Activated effector memory CD4-positive, alpha-beta T cell treated with Interleukin-2 at 50 U/mL for 16 hours (primary cell): Measurements from ENCODE around the gene NR1D1.

Experiments used
- DNase-seq: peaks from one replicate; pipeline ENCODE4 v3.0.0-alpha.2; 2020

Gene NR1D1

GRCh38 chr17:40095944-40096791 lies 4.2 kb downstream of the NR1D1 start:
- DNase-seq, result peak; percentile 72

- DNase-seq, result no peak
Observed at GRCh38 chr17:40095351-40095943, 4.9 kb downstream of the NR1D1 start.

- DNase-seq, result no peak
Observed at GRCh38 chr17:40094874-40095273, 5.5 kb downstream of the NR1D1 start.

- DNase-seq, result no peak
Observed at GRCh38 chr17:40093580-40094201, 6.7 kb downstream of the NR1D1 start.

GRCh38 chr17:40093005-40093579 lies 7.3 kb downstream of the NR1D1 start:
- no peak for DNase-seq

GRCh38 chr17:40092581-40092980 lies 7.8 kb downstream of the NR1D1 start:
- no peak for DNase-seq

- DNase-seq, result no peak
Observed at GRCh38 chr17:40091691-40092397, 8.5 kb downstream of the NR1D1 start.

GRCh38 chr17:40090237-40091119 lies 9.9 kb downstream of the NR1D1 start:
- no peak for DNase-seq

- DNase-seq, result no peak
Observed at GRCh38 chr17:40089077-40089895, 11.1 kb downstream of the NR1D1 start.

GRCh38 chr17:40087903-40088718 lies 12.3 kb downstream of the NR1D1 start:
- no peak for DNase-seq

GRCh38 chr17:40087049-40087794 lies 13.2 kb downstream of the NR1D1 start:
- no peak for DNase-seq

GRCh38 chr17:40086150-40087044 lies 14.0 kb downstream of the NR1D1 start:
- no peak for DNase-seq

GRCh38 chr17:40084477-40084876 lies 15.9 kb downstream of the NR1D1 start:
- DNase-seq, result no peak

- DNase-seq, result no peak
Observed at GRCh38 chr17:40079545-40079944, 20.8 kb downstream of the NR1D1 start.

- no peak for DNase-seq
Observed at GRCh38 chr17:40076591-40076990, 23.8 kb downstream of the NR1D1 start.

GRCh38 chr17:40075942-40076498 lies 24.4 kb downstream of the NR1D1 start:
- no peak for DNase-seq

- peak; percentile 53 for DNase-seq
Observed at GRCh38 chr17:40075201-40075941, 25.0 kb downstream of the NR1D1 start.
